Peyer's patch (tissue), 4 donors: ENCODE measurements around the gene CSPG4.
"Not testable (repeated sequence)": the region's sequence is repeated elsewhere in the genome, so short reads cannot be mapped to it uniquely, and the experiment has no call there.

Source experiments
- CTCF ChIP-seq, 6 experiments: fragments of 450-650 bp in 4 of 6; fragments of 200-600 bp in 2 of 6; sonication (generic) in 1 of 6; IDR thresholded peaks; one replicate each; pipeline ENCODE4 v1.5.1; 2017 to 2019; ENCODE audit warnings: antibody characterized with exemption in 6 of 6, mild to moderate bottlenecking in 3 of 6, moderate library complexity in 1 of 6
- POLR2A ChIP-seq, 2 donors: fragments of 450-650 bp; IDR thresholded peaks; one replicate each; pipeline ENCODE4 v1.5.1; 2017; ENCODE audit warnings: antibody characterized with exemption in 2 of 2, mild to moderate bottlenecking in 2 of 2, moderate library complexity in 2 of 2

GRCh38 chr15:75730376-75731247, 18.0 kb upstream of the CSPG4 start:
- TF ChIP-seq POLR2A, CTCF (IDR thresholded peaks at IDR 0.05): not testable (repeated sequence)
